H9 (cell line): ENCODE measurements around the gene DENND5A. TPM values are rescaled to one million over a fixed set of nuclear protein-coding genes. Genes with fewer than 3 reads are reported as not detected.

Source experiments
- DNase-seq: peaks from one replicate; pipeline ENCODE4 v3.0.0-alpha.2; 2017
- H2AFZ ChIP-seq: one replicate; pipeline ENCODE4 v1.6.1; 2013; ENCODE audit warnings: mild to moderate bottlenecking, low read length, control low read depth, moderate library complexity
- H2AK5ac ChIP-seq: 2 replicates; pipeline ENCODE4 v1.6.1; 2013; ENCODE audit warnings: low read length, control low read depth, mixed read lengths; ENCODE audit not compliant: insufficient read length
- H2BK120ac ChIP-seq: one replicate; pipeline ENCODE4 v1.6.1; 2013; ENCODE audit warnings: low read depth, mild to moderate bottlenecking, low read length, control low read depth, inconsistent platforms; ENCODE audit not compliant: poor library complexity, severe bottlenecking
- H2BK12ac ChIP-seq: 2 replicates; pipeline ENCODE4 v1.6.1; 2013; ENCODE audit warnings: low read length, control low read depth, mixed read lengths, low read depth; ENCODE audit not compliant: insufficient read length
- H2BK15ac ChIP-seq: 2 replicates; pipeline ENCODE4 v1.6.1; 2013; ENCODE audit warnings: low read depth, low read length, control low read depth
- H2BK20ac ChIP-seq: one replicate; pipeline ENCODE4 v1.6.1; 2013; ENCODE audit warnings: low read depth, mild to moderate bottlenecking, low read length, control low read depth, inconsistent platforms; ENCODE audit not compliant: poor library complexity, severe bottlenecking
- H2BK5ac ChIP-seq: 2 replicates; pipeline ENCODE4 v1.6.1; 2013; ENCODE audit warnings: low read length, control low read depth, mixed read lengths; ENCODE audit not compliant: insufficient read length
- H3K14ac ChIP-seq: 2 replicates; pipeline ENCODE4 v1.6.1; 2013; ENCODE audit warnings: low read length, control low read depth; ENCODE audit not compliant: insufficient read depth
- H3K18ac ChIP-seq: 2 replicates; pipeline ENCODE4 v1.6.1; 2013; ENCODE audit warnings: low read depth, mild to moderate bottlenecking, mixed read lengths, low read length, control low read depth; ENCODE audit not compliant: insufficient read length
- H3K23ac ChIP-seq: 2 replicates; pipeline ENCODE4 v1.6.1; 2013; ENCODE audit warnings: low read length, control low read depth, mixed read lengths, low read depth; ENCODE audit not compliant: insufficient read length
- H3K23me2 ChIP-seq: 2 replicates; pipeline ENCODE4 v1.6.1; 2013; ENCODE audit warnings: low read depth, mild to moderate bottlenecking, mixed read lengths, low read length, control low read depth; ENCODE audit not compliant: insufficient read length, poor library complexity, severe bottlenecking
- H3K27ac ChIP-seq: 2 replicates; pipeline ENCODE4 v1.5.1; 2013; ENCODE audit warnings: low read length, control low read depth, mixed read lengths, low read depth; ENCODE audit not compliant: insufficient read length
- H3K27me3 ChIP-seq: 2 replicates; pipeline ENCODE4 v1.6.1; 2013; ENCODE audit warnings: low read length, control low read depth, inconsistent platforms; ENCODE audit not compliant: insufficient read depth
- H3K4ac ChIP-seq: 2 replicates; pipeline ENCODE4 v1.6.1; 2013; ENCODE audit warnings: low read depth, mild to moderate bottlenecking, control low read depth, inconsistent platforms, low read length, moderate library complexity
- H3K4me1 ChIP-seq: 2 replicates; pipeline ENCODE4 v1.6.1; 2013; ENCODE audit warnings: low read length, control low read depth, inconsistent platforms; ENCODE audit not compliant: insufficient read depth
- H3K4me2 ChIP-seq: 2 replicates; pipeline ENCODE4 v1.6.1; 2013; ENCODE audit warnings: low read length, control low read depth, mixed read lengths; ENCODE audit not compliant: insufficient read length, insufficient read depth
- H3K56ac ChIP-seq: 2 replicates; pipeline ENCODE4 v1.6.1; 2013; ENCODE audit warnings: low read depth, mild to moderate bottlenecking, mixed read lengths, low read length, control low read depth; ENCODE audit not compliant: insufficient read length
- H3K79me1 ChIP-seq: 2 replicates; pipeline ENCODE4 v1.6.1; 2013; ENCODE audit warnings: low read depth, mild to moderate bottlenecking, moderate library complexity, low read length, control low read depth, inconsistent platforms; ENCODE audit not compliant: insufficient read depth, poor library complexity, severe bottlenecking
- H3K79me2 ChIP-seq: 2 replicates; pipeline ENCODE4 v1.6.1; 2013; ENCODE audit warnings: low read length, control low read depth, inconsistent platforms; ENCODE audit not compliant: insufficient read depth
- H3K9ac ChIP-seq: 2 replicates; pipeline ENCODE4 v1.6.1; 2013; ENCODE audit warnings: low read length, control low read depth, mixed read lengths; ENCODE audit not compliant: insufficient read length; ENCODE audit errors: extremely low read depth
- H3K9me3 ChIP-seq: one replicate; pipeline ENCODE4 v1.6.1; 2013; ENCODE audit warnings: low read depth, low read length, inconsistent platforms; ENCODE audit not compliant: control insufficient read depth
- H3T11ph ChIP-seq: one replicate; pipeline ENCODE4 v1.6.1; 2013; ENCODE audit warnings: mild to moderate bottlenecking, low read length, control low read depth, inconsistent platforms
- H4K20me1 ChIP-seq: one replicate; pipeline ENCODE4 v1.6.1; 2013; ENCODE audit not compliant: control insufficient read depth, insufficient read length, insufficient read depth
- H4K5ac ChIP-seq: 2 replicates; pipeline ENCODE4 v1.6.1; 2013; ENCODE audit warnings: low read depth, mild to moderate bottlenecking, mixed read lengths, low read length, control low read depth; ENCODE audit not compliant: insufficient read length
- H4K8ac ChIP-seq: replicated peaks from 2 replicates; pipeline ENCODE4 v1.6.1; 2013; ENCODE audit warnings: low read length, control low read depth, mixed read lengths, low read depth; ENCODE audit not compliant: insufficient read length
- H4K91ac ChIP-seq: 2 replicates; pipeline ENCODE4 v1.6.1; 2013; ENCODE audit warnings: low read depth, mild to moderate bottlenecking, moderate library complexity, mixed read lengths, low read length, control low read depth; ENCODE audit not compliant: insufficient read length
- H3K27ac Mint-ChIP-seq, 3 experiments: 2 replicates in 2 of 3; 3 replicates in 1 of 3; pipeline ENCODE4 v1.8.0; 2020 to 2021; ENCODE audit warnings: mixed read lengths in 3 of 3, mild to moderate bottlenecking in 1 of 3, moderate library complexity in 1 of 3
- H3K27me3 Mint-ChIP-seq: 2 replicates; pipeline ENCODE4 v1.8.0; 2021; ENCODE audit warnings: low read depth, mild to moderate bottlenecking, moderate library complexity, mixed read lengths
- H3K36me3 Mint-ChIP-seq, 3 experiments: 2 replicates in 2 of 3; 3 replicates in 1 of 3; pipeline ENCODE4 v1.8.0; 2020 to 2021; ENCODE audit warnings: low read depth in 3 of 3, mixed read lengths in 3 of 3; ENCODE audit not compliant: insufficient read depth in 1 of 3
- H3K4me1 Mint-ChIP-seq, 2 experiments: 2 replicates each; pipeline ENCODE4 v1.8.0; 2020; ENCODE audit warnings: mixed read lengths in 2 of 2
- H3K4me3 Mint-ChIP-seq, 2 experiments: 2 replicates in 1 of 2; 3 replicates in 1 of 2; pipeline ENCODE4 v1.8.0; 2020 to 2021; ENCODE audit warnings: mild to moderate bottlenecking in 2 of 2, mixed read lengths in 2 of 2, moderate library complexity in 1 of 2
- H3K9me3 Mint-ChIP-seq, 2 experiments: 2 replicates in 1 of 2; 3 replicates in 1 of 2; pipeline ENCODE4 v1.8.0; 2020; ENCODE audit warnings: mild to moderate bottlenecking in 2 of 2, mixed read lengths in 2 of 2, moderate library complexity in 1 of 2
- WGBS: extraction: QIAGEN DNeasy Blood & Tissue Kit; methylation state at CpG from one replicate; pipeline ENCODE4 v1.1.7; 2013; ENCODE audit warnings: missing lambda C conversion rate, low lambda C conversion rate, mixed read lengths; ENCODE audit not compliant: insufficient read length; ENCODE audit errors: extremely low coverage; 5-methylcytosine and 5-hydroxymethylcytosine counted together
- total RNA-seq: library from RNA; stranded (reverse); gene quantifications from 2 replicates; pipeline ENCODE4 v1.2.1, GENCODE V29; 2021
- TF ChIP-seq, protein P1 (sequence below): fragments of 200-600 bp; sonication (generic); conservative IDR thresholded peaks from 3 replicates; pipeline ENCODE4 v1.8.0; 2021; ENCODE audit warnings: antibody characterized with exemption, mild to moderate bottlenecking

DENND5A gene
- total RNA-seq, 1 experiment from 2014 or later, result 59.6 TPM

DNA sequence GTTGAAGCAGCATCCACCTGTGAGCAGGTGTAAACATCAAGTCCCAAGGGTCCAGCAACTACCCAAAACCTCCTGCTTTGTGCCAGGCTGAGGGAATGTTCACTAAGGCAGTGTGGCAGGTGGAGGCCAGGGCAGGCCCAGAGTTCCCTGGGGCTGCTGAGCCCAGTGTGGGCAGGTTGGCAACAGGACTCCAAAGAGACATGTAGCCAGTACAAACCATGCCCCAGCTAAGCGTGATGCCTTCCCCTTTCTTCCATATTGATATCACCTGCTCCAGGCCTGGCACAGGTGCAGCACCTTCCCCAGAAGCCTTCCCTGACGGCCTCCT, 143.7 kb downstream of the DENND5A start:
- TF ChIP-seq, protein P1, sequence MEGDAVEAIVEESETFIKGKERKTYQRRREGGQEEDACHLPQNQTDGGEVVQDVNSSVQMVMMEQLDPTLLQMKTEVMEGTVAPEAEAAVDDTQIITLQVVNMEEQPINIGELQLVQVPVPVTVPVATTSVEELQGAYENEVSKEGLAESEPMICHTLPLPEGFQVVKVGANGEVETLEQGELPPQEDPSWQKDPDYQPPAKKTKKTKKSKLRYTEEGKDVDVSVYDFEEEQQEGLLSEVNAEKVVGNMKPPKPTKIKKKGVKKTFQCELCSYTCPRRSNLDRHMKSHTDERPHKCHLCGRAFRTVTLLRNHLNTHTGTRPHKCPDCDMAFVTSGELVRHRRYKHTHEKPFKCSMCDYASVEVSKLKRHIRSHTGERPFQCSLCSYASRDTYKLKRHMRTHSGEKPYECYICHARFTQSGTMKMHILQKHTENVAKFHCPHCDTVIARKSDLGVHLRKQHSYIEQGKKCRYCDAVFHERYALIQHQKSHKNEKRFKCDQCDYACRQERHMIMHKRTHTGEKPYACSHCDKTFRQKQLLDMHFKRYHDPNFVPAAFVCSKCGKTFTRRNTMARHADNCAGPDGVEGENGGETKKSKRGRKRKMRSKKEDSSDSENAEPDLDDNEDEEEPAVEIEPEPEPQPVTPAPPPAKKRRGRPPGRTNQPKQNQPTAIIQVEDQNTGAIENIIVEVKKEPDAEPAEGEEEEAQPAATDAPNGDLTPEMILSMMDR, result no peak
- Mint-ChIP-seq H3K36me3 (peaks cover 0 to 5% (median 0%) of the 10 kb centered on the region in 3 experiments; a peak in 2 of 7 replicates), H3K27ac (peak overlapping the region; percentile 35 to 81 (median 50); a peak in 5 of 7 replicates), H3K27me3 (no peaks in the 10 kb centered on the region), H3K4me3 (no peak overlapping the region), H3K4me1 (peaks cover 31 to 35% of the 10 kb centered on the region in 2 experiments), H3K9me3 (no peaks in the 10 kb centered on the region)
- Histone ChIP-seq H3K9me3 (no peaks in the 10 kb centered on the region), H2AFZ (no peak overlapping the region), H3K23me2 (no peaks in the 10 kb centered on the region), H3K79me2 (no peaks in the 10 kb centered on the region), H3K79me1 (no peaks in the 10 kb centered on the region), H2BK120ac (no peak overlapping the region), H3K56ac (no peak overlapping the region), H3K27ac (peak overlapping the region; percentile 29), H2BK20ac (no peak overlapping the region), H3K9ac (no peak overlapping the region), H2BK15ac (no peak overlapping the region), H2BK5ac (no peak overlapping the region), H4K8ac (no peak overlapping the region), H2BK12ac (no peak overlapping the region), H3K4me1 (peaks cover 11% of the 10 kb centered on the region; the same call in 1 of the 2 replicates), H3K4me2 (no peak overlapping the region), H3K27me3 (no peaks in the 10 kb centered on the region), H3K23ac (no peak overlapping the region), H3T11ph (no peak overlapping the region), H3K18ac (no peak overlapping the region), H3K14ac (no peak overlapping the region), H4K91ac (no peak overlapping the region), H4K5ac (no peak overlapping the region), H4K20me1 (no peaks in the 10 kb centered on the region), H3K4ac (no peak overlapping the region), H2AK5ac (no peak overlapping the region)
- no CpG with 5 or more reads among the region's 2 CpGs for WGBS
- DNase-seq, result peak; percentile 42
